GM23338 (cell line): ENCODE measurements around the gene CELSR1. TPM values are rescaled to one million over a fixed set of nuclear protein-coding genes. Genes with fewer than 3 reads are reported as not detected.

Experiments used
- ATAC-seq: fragments of 200-7000 bp; cut with Tn5 transposase; 3 replicates; pipeline ENCODE4 v1.9.1; 2020
- DNase-seq: peaks from one replicate; pipeline ENCODE4 v3.0.0-alpha.2; 2015; ENCODE audit warnings: low spot score
- H2AFZ ChIP-seq: fragments of 200-600 bp; sonication (generic); 2 replicates; pipeline ENCODE4 v1.8.0; 2016; ENCODE audit warnings: antibody characterized with exemption, mild to moderate bottlenecking, moderate library complexity
- H3F3A ChIP-seq: fragments of 200-600 bp; sonication (generic); replicated peaks from 2 replicates; pipeline ENCODE4 v1.8.0; 2017; ENCODE audit warnings: antibody characterized with exemption, mixed run types, low read depth
- H3K27ac ChIP-seq: fragments of 200-600 bp; sonication (generic); 2 replicates; pipeline ENCODE4 v1.6.1; 2016; ENCODE audit warnings: low read depth
- H3K27me3 ChIP-seq: fragments of 200-600 bp; sonication (generic); 2 replicates; pipeline ENCODE4 v1.8.0; 2016; ENCODE audit warnings: mild to moderate bottlenecking, mixed run types, moderate library complexity; ENCODE audit not compliant: insufficient read depth
- H3K36me3 ChIP-seq: fragments of 200-600 bp; sonication (generic); 2 replicates; pipeline ENCODE4 v1.8.0; 2016; ENCODE audit warnings: mild to moderate bottlenecking; ENCODE audit not compliant: insufficient read depth
- H3K4me1 ChIP-seq: fragments of 200-600 bp; sonication (generic); 2 replicates; pipeline ENCODE4 v1.8.0; 2016; ENCODE audit warnings: mild to moderate bottlenecking, moderate library complexity; ENCODE audit not compliant: insufficient read depth
- H3K4me2 ChIP-seq: fragments of 200-600 bp; sonication (generic); 2 replicates; pipeline ENCODE4 v1.7.1; 2017; ENCODE audit warnings: mixed run types
- H3K4me3 ChIP-seq: fragments of 200-600 bp; sonication (generic); 2 replicates; pipeline ENCODE4 v1.6.1; 2016; ENCODE audit warnings: mixed run types
- H3K79me2 ChIP-seq: fragments of 200-600 bp; sonication (generic); replicated peaks from 2 replicates; pipeline ENCODE4 v1.8.0; 2017; ENCODE audit warnings: mild to moderate bottlenecking; ENCODE audit not compliant: insufficient read depth
- H3K9me2 ChIP-seq: fragments of 200-600 bp; sonication (generic); 2 replicates; pipeline ENCODE4 v1.8.0; 2017; ENCODE audit not compliant: insufficient read depth
- H4K20me1 ChIP-seq: fragments of 200-600 bp; sonication (generic); replicated peaks from 2 replicates; pipeline ENCODE4 v1.8.0; 2017; ENCODE audit warnings: mild to moderate bottlenecking; ENCODE audit not compliant: insufficient read depth
- H3K27ac Mint-ChIP-seq: 2 replicates; pipeline ENCODE4 v1.8.0; 2020; ENCODE audit warnings: inconsistent platforms, mild to moderate bottlenecking, moderate library complexity, mixed read lengths
- H3K27me3 Mint-ChIP-seq: 3 replicates; pipeline ENCODE4 v1.8.0; 2022; ENCODE audit warnings: low read depth, mild to moderate bottlenecking, moderate library complexity, mixed read lengths, inconsistent platforms; ENCODE audit not compliant: insufficient read depth, poor library complexity
- H3K36me3 Mint-ChIP-seq: 3 replicates; pipeline ENCODE4 v1.8.0; 2021; ENCODE audit warnings: low read depth, mild to moderate bottlenecking, inconsistent platforms, moderate library complexity, mixed read lengths
- H3K4me1 Mint-ChIP-seq: 3 replicates; pipeline ENCODE4 v1.8.0; 2020; ENCODE audit warnings: mild to moderate bottlenecking, inconsistent platforms, mixed read lengths
- H3K4me3 Mint-ChIP-seq: 3 replicates; pipeline ENCODE4 v1.8.0; 2021; ENCODE audit warnings: moderate library complexity, mild to moderate bottlenecking, inconsistent platforms, mixed read lengths
- H3K9me3 Mint-ChIP-seq: 3 replicates; pipeline ENCODE4 v1.8.0; 2020; ENCODE audit warnings: moderate library complexity, mild to moderate bottlenecking, inconsistent platforms, mixed read lengths
- CREB1 ChIP-seq: fragments of 250-450 bp; sonication (Bioruptor Pico); IDR thresholded peaks from 2 replicates; pipeline ENCODE4 v1.5.0; 2020; ENCODE audit warnings: low read depth, mild to moderate bottlenecking, moderate library complexity
- EZH2 ChIP-seq: fragments of 200-600 bp; sonication (generic); IDR thresholded peaks from one replicate; pipeline ENCODE4 v1.8.0; 2017; ENCODE audit warnings: antibody characterized with exemption, mild to moderate bottlenecking, low read depth; ENCODE audit not compliant: unreplicated experiment
- EZH2phosphoT487 ChIP-seq: fragments of 200-600 bp; sonication (generic); IDR thresholded peaks from one replicate; pipeline ENCODE4 v1.8.1; 2018; ENCODE audit warnings: antibody characterized with exemption; ENCODE audit not compliant: unreplicated experiment
- JUNB ChIP-seq: IDR thresholded peaks from one replicate; pipeline ENCODE4 v1.6.1; 2016; ENCODE audit warnings: antibody characterized with exemption; ENCODE audit not compliant: unreplicated experiment
- NANOG ChIP-seq: IDR thresholded peaks from 2 replicates; pipeline ENCODE4 v1.6.1; 2016; ENCODE audit warnings: antibody characterized with exemption, borderline replicate concordance
- POLR2AphosphoS5 ChIP-seq: IDR thresholded peaks from 2 replicates; pipeline ENCODE4 v1.6.1; 2016; ENCODE audit warnings: antibody characterized with exemption, low read depth
- STAT1 ChIP-seq: IDR thresholded peaks from one replicate; pipeline ENCODE4 v1.6.1; 2016; ENCODE audit warnings: antibody characterized with exemption; ENCODE audit not compliant: unreplicated experiment
- ZNF114 ChIP-seq: fragments of 250-450 bp; sonication (Bioruptor Pico); IDR thresholded peaks from 2 replicates; pipeline ENCODE4 v1.5.0; 2020; ENCODE audit warnings: mild to moderate bottlenecking, moderate library complexity
- ZNF331 ChIP-seq: fragments of 250-450 bp; sonication (Bioruptor Pico); IDR thresholded peaks from 2 replicates; pipeline ENCODE4 v1.5.0; 2020; ENCODE audit warnings: low read depth, mild to moderate bottlenecking, moderate library complexity
- polyA plus RNA-seq: library from polyadenylated mRNA; unstranded; fragments of >200 nt; fragmentation: Nextera tagmentation; extraction: Ambion mirVana; gene quantifications from 2 replicates; pipeline ENCODE4 v1.2.1, GENCODE V29; 2016
- total RNA-seq: library from RNA; depleted of rRNA; stranded (reverse); fragments of >200 nt; shearing (Covaris generic); gene quantifications from 2 replicates; pipeline ENCODE4 v1.2.3, GENCODE V29; 2014
- TF ChIP-seq, protein P1 (sequence below): IDR thresholded peaks from one replicate; pipeline ENCODE4 v1.6.1; 2018; ENCODE audit warnings: antibody characterized with exemption; ENCODE audit not compliant: unreplicated experiment
- TF ChIP-seq, protein P2 (sequence below), 2 experiments: fragments of 200-600 bp in 1 of 2; sonication (generic) in 1 of 2; conservative IDR thresholded peaks; 2 replicates each; pipeline versions ENCODE4 v1.5.1 to v1.6.1; 2016 to 2017; ENCODE audit warnings: antibody characterized with exemption in 2 of 2, low read depth in 2 of 2, mild to moderate bottlenecking in 2 of 2, moderate library complexity in 1 of 2
- TF ChIP-seq, protein P3 (sequence below): fragments of 250-450 bp; sonication (Bioruptor Pico); IDR thresholded peaks from 2 replicates; pipeline ENCODE4 v1.5.0; 2020; ENCODE audit warnings: mild to moderate bottlenecking, moderate library complexity
- TF ChIP-seq, protein P4 (sequence below): IDR thresholded peaks from 2 replicates; pipeline ENCODE4 v1.6.1; 2016; ENCODE audit warnings: antibody characterized with exemption

Gene CELSR1
- total and polyA plus RNA-seq, 2 experiments from 2014 or later = 4.8 to 20.4 TPM

DNA sequence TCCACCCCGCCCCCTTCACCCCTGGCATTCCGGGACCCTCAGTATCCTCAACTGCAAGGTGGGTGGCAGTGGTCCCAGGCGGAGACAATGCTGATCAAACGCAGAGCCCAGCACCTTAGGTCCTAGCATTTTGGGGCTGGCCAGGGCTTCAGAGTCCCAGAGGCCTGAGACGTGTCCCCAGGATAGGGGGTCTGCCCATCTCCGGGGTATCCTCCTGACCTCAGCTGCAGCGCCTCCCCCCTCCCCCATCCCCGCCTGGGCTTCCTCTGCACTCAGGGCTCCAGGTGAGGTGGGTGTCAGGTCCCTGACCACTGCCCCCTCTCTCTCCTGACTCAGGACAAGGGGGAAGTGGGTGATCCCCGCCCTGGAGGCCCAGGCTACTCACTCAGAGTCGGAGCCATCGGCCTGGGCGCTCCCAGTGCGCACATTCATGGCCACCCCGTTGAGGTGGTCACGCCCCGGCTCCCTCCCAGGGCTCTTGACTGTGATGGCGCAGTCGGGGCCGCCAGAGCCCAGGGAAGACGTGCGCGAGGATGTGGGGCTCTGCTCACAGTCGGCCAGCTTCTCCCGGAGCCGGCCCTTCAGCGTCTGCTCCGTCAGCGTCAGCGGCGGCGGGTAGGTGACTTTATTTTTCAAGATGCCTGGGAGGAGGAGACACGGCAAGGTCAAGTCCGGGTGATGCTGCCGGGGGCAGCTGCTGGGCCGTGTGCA is 173.7 kb downstream of the CELSR1 start:
- Histone ChIP-seq H3K4me1 (peaks cover 4% of the 10 kb centered on the region; the same call in 1 of the 2 replicates), H3K27me3 (no peaks in the 10 kb centered on the region), H3K27ac (no peak overlapping the region), H2AFZ (no peak overlapping the region), H3F3A (0 out of 2 replicates have a peak, but pooled peaks cover 4% of the 10 kb centered on the region), H3K36me3 (no peaks in the 10 kb centered on the region), H3K9me2 (no peaks in the 10 kb centered on the region), H3K4me2 (no peak overlapping the region), H3K79me2 (no peaks in the 10 kb centered on the region), H4K20me1 (peaks cover 5% of the 10 kb centered on the region; the same call in 1 of the 2 replicates), H3K4me3 (no peak overlapping the region)
- peaks cover 6% of the 10 kb centered on the region for H3K4me1 Mint-ChIP-seq
- no peak overlapping the region for H3K27ac Mint-ChIP-seq
- no peak overlapping the region for H3K4me3 Mint-ChIP-seq
- TF ChIP-seq ZNF331 (CRISPR knock-in tag) (no peak), CREB1 (CRISPR knock-in tag) (no peak), EZH2phosphoT487 (no peak), JUNB (no peak), EZH2 (no peak), POLR2AphosphoS5 (no peak), NANOG (no peak), ZNF114 (no peak), STAT1 (no peak)
- TF ChIP-seq, protein P1, sequence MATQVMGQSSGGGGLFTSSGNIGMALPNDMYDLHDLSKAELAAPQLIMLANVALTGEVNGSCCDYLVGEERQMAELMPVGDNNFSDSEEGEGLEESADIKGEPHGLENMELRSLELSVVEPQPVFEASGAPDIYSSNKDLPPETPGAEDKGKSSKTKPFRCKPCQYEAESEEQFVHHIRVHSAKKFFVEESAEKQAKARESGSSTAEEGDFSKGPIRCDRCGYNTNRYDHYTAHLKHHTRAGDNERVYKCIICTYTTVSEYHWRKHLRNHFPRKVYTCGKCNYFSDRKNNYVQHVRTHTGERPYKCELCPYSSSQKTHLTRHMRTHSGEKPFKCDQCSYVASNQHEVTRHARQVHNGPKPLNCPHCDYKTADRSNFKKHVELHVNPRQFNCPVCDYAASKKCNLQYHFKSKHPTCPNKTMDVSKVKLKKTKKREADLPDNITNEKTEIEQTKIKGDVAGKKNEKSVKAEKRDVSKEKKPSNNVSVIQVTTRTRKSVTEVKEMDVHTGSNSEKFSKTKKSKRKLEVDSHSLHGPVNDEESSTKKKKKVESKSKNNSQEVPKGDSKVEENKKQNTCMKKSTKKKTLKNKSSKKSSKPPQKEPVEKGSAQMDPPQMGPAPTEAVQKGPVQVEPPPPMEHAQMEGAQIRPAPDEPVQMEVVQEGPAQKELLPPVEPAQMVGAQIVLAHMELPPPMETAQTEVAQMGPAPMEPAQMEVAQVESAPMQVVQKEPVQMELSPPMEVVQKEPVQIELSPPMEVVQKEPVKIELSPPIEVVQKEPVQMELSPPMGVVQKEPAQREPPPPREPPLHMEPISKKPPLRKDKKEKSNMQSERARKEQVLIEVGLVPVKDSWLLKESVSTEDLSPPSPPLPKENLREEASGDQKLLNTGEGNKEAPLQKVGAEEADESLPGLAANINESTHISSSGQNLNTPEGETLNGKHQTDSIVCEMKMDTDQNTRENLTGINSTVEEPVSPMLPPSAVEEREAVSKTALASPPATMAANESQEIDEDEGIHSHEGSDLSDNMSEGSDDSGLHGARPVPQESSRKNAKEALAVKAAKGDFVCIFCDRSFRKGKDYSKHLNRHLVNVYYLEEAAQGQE = no peak
- TF ChIP-seq, protein P2, sequence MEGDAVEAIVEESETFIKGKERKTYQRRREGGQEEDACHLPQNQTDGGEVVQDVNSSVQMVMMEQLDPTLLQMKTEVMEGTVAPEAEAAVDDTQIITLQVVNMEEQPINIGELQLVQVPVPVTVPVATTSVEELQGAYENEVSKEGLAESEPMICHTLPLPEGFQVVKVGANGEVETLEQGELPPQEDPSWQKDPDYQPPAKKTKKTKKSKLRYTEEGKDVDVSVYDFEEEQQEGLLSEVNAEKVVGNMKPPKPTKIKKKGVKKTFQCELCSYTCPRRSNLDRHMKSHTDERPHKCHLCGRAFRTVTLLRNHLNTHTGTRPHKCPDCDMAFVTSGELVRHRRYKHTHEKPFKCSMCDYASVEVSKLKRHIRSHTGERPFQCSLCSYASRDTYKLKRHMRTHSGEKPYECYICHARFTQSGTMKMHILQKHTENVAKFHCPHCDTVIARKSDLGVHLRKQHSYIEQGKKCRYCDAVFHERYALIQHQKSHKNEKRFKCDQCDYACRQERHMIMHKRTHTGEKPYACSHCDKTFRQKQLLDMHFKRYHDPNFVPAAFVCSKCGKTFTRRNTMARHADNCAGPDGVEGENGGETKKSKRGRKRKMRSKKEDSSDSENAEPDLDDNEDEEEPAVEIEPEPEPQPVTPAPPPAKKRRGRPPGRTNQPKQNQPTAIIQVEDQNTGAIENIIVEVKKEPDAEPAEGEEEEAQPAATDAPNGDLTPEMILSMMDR (conservative IDR thresholded peaks at IDR 0.05; ENCODE audit: low read depth in 2 of 2) = no peak
- TF ChIP-seq, protein P3, sequence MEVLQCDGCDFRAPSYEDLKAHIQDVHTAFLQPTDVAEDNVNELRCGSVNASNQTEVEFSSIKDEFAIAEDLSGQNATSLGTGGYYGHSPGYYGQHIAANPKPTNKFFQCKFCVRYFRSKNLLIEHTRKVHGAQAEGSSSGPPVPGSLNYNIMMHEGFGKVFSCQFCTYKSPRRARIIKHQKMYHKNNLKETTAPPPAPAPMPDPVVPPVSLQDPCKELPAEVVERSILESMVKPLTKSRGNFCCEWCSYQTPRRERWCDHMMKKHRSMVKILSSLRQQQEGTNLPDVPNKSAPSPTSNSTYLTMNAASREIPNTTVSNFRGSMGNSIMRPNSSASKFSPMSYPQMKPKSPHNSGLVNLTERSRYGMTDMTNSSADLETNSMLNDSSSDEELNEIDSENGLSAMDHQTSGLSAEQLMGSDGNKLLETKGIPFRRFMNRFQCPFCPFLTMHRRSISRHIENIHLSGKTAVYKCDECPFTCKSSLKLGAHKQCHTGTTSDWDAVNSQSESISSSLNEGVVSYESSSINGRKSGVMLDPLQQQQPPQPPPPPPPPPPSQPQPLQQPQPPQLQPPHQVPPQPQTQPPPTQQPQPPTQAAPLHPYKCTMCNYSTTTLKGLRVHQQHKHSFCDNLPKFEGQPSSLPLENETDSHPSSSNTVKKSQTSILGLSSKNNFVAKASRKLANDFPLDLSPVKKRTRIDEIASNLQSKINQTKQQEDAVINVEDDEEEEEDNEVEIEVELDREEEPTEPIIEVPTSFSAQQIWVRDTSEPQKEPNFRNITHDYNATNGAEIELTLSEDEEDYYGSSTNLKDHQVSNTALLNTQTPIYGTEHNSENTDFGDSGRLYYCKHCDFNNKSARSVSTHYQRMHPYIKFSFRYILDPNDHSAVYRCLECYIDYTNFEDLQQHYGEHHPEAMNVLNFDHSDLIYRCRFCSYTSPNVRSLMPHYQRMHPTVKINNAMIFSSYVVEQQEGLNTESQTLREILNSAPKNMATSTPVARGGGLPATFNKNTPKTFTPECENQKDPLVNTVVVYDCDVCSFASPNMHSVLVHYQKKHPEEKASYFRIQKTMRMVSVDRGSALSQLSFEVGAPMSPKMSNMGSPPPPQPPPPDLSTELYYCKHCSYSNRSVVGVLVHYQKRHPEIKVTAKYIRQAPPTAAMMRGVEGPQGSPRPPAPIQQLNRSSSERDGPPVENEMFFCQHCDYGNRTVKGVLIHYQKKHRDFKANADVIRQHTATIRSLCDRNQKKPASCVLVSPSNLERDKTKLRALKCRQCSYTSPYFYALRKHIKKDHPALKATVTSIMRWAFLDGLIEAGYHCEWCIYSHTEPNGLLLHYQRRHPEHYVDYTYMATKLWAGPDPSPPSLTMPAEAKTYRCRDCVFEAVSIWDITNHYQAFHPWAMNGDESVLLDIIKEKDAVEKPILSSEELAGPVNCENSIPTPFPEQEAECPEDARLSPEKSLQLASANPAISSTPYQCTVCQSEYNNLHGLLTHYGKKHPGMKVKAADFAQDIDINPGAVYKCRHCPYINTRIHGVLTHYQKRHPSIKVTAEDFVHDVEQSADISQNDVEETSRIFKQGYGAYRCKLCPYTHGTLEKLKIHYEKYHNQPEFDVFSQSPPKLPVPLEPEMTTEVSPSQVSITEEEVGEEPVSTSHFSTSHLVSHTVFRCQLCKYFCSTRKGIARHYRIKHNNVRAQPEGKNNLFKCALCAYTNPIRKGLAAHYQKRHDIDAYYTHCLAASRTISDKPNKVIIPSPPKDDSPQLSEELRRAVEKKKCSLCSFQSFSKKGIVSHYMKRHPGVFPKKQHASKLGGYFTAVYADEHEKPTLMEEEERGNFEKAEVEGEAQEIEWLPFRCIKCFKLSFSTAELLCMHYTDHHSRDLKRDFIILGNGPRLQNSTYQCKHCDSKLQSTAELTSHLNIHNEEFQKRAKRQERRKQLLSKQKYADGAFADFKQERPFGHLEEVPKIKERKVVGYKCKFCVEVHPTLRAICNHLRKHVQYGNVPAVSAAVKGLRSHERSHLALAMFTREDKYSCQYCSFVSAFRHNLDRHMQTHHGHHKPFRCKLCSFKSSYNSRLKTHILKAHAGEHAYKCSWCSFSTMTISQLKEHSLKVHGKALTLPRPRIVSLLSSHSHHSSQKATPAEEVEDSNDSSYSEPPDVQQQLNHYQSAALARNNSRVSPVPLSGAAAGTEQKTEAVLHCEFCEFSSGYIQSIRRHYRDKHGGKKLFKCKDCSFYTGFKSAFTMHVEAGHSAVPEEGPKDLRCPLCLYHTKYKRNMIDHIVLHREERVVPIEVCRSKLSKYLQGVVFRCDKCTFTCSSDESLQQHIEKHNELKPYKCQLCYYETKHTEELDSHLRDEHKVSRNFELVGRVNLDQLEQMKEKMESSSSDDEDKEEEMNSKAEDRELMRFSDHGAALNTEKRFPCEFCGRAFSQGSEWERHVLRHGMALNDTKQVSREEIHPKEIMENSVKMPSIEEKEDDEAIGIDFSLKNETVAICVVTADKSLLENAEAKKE (CRISPR knock-in tag) = no peak
- TF ChIP-seq, protein P4, sequence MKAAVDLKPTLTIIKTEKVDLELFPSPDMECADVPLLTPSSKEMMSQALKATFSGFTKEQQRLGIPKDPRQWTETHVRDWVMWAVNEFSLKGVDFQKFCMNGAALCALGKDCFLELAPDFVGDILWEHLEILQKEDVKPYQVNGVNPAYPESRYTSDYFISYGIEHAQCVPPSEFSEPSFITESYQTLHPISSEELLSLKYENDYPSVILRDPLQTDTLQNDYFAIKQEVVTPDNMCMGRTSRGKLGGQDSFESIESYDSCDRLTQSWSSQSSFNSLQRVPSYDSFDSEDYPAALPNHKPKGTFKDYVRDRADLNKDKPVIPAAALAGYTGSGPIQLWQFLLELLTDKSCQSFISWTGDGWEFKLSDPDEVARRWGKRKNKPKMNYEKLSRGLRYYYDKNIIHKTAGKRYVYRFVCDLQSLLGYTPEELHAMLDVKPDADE = no peak
- peaks cover 2% of the 10 kb centered on the region for H3K27me3 Mint-ChIP-seq
- H3K36me3 Mint-ChIP-seq = peaks cover 18% of the 10 kb centered on the region; the same call in 2 of the 3 replicates
- H3K9me3 Mint-ChIP-seq = peaks cover 2% of the 10 kb centered on the region; the same call in 1 of the 3 replicates
- no peak for ATAC-seq
- DNase-seq = no peak
